Stimulated activated CD8-positive, alpha-beta memory T cell treated with anti-CD3 and anti-CD28 coated beads, Interleukin-4, amount 100 ng/mL, for 1 hour (primary cell): ENCODE measurements around the gene LMX1B.

ENCODE experiments used
- DNase-seq, 2 donors: peaks; one replicate each; pipeline ENCODE4 v3.0.0-alpha.2; 2020; ENCODE audit warnings: low read depth in 2 of 2, low spot score in 1 of 2

The LMX1B gene

DNA sequence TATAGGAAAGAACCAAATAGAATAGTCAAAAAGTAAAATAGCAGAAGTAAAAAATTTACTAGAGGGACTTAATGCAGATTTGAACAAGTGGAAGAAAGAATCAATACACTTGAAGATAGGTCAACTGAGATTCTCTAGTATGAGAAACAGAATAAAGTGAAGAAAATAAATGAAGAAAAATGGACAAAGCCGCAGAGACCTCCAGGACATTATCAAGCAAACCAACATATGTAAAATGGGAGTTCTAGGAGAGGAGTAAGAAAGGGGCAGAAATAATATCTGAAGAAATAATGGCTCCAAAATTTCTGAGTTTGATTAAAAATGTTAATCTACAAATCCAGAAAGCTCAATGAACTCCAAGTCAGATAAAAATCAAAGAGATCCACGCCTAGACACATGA lies 121.1 kb downstream of the LMX1B start:
- no peak for DNase-seq

DNA sequence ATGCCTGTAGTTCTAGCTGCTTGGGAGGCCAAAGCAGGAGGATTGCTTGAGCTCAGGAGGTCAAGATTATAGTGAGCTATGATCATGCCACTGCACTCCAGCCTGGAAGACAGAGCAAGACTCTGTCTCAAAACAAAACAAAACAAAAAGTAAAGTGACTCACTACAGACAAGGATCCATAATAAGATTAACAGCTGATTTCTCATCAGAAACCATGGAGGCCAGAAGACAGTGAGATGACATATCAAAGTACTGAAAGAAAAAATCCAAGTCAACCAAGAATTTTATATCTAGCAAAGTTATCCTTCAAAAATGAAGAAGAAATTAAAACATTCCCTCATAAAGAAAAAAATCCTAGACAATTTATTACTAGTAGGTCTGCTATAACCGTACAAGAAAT lies 121.8 kb downstream of the LMX1B start:
- no peak for DNase-seq

DNA sequence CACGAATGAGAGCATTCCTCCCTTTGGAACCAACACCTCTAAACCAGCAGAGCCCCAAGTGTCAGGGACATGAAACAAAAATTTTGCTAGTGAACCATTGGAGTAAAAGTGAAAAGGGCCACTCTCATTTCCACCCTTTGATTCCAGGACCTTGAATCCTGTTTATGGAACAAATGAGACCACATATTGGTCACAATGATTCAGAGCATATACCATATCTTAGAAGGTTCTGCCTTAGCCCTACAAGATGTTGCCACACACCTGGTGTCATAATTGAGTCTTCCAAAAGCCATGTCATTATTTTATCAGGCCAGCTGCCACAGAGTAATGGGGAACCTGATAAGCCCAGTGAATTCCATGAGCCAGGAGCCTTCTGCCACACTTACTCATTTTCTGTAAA lies 124.8 kb downstream of the LMX1B start:
- DNase-seq = no peak

DNA sequence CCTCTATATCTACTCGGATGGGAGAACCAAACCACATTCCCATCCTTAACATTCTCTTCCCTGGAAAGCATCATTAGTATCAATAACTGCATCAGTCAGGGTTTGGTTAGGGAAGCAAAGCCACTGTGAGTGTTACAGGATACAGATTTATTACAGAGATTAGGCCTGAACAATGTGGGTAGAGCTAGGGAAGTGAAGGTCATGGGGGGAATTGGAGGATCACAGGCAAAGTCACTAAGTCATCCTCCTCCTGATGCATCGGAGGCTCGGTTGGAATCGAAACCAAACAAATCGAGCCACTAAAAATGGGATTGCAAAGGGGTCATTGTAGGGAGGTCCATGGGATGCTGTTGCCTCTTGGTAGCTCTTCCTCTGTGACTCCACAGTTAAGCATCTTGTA lies 129.3 kb downstream of the LMX1B start:
- DNase-seq = no peak

DNA sequence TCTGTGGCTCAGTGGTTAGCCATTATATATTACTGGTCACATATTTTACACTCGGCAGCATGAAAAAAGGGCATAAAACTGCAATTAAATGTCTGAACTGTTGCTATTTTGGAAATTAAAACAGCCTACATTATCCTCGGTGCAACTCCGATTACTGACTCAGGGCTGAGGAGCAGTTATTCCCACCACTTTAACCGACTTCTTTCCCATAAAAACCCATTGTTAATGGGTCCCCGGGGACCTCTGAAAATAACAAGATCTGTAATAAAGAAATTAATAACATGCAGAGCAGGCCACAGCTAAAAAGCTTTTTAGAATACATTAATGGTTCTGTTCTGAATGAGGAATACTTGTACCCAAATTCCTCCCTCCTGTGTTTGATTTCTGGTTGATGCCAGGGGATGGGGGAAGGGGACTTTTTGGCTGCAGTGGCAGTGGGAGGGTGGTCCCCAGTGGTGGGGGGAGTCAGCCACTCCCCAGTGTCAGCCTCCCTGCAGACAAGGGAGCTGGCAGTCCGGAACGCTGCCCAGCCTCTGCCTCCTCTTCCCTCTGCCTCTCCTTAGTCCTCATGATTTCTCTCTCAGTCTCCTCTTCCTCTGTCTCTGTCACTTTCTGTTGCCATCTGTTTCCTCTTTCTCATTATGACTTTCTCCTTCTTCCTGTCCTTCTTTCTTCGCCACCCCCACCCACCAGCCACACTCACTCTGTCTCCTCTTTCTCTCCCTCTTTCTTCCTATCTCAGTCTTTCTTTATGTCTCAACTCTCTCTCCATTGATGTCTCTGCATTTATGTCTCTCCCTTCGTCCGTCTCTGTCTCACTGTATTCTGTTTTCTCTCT lies 132.1 kb downstream of the LMX1B start:
- no peak for DNase-seq
